GM19240 (cell line): ENCODE data around the gene MYMK.
"Not testable (repeated sequence)": the region's sequence is repeated elsewhere in the genome, so short reads cannot be mapped to it uniquely, and the experiment has no call there.

Experiments used
- DNase-seq: peaks from one replicate; pipeline ENCODE4 v3.0.0; 2011; ENCODE audit warnings: low spot score; ENCODE audit not compliant: insufficient read length

MYMK gene, protein sequence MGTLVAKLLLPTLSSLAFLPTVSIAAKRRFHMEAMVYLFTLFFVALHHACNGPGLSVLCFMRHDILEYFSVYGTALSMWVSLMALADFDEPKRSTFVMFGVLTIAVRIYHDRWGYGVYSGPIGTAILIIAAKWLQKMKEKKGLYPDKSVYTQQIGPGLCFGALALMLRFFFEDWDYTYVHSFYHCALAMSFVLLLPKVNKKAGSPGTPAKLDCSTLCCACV

GRCh38 chr9:133524679-133525228, at the start of gene MYMK:
Gene MYMK, minus strand, starts transcription at chr9:133524959. Its CDS starts 115 bp downstream, at chr9:133524844.
- no peak for DNase-seq

DNA sequence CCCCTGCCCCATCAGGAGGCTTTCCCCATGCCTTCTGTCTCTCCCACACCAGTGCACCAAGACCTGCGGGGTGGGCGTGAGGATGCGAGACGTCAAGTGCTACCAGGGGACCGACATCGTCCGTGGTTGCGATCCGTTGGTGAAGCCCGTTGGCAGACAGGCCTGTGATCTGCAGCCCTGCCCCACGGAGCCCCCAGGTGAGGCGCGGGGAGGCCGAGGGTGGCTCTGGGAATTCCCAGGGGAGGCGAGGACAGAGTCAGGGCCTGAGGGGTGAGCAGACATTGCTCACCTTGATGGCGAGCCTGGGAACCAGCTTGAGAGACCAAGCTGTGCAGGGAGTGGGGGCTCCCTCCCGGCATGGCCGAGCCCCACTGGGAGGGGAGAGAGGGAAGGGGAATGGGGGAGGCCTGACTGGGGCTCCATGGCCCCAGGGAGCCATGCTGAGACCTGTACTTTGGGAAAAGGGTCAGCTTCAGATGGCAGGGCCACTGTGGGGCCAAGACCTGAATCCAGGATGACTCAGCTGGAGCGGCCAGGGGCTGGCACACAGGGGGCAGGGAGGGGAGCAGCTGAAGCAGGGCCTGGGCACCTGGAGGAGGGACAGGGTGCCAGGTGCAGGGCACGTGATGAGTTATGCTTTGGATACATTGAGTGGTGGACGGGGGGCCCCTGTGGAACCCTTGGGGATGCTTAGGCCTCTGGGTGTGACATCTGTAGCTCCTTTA, 49.2 kb upstream of the MYMK start:
- DNase-seq, result no peak

DNA sequence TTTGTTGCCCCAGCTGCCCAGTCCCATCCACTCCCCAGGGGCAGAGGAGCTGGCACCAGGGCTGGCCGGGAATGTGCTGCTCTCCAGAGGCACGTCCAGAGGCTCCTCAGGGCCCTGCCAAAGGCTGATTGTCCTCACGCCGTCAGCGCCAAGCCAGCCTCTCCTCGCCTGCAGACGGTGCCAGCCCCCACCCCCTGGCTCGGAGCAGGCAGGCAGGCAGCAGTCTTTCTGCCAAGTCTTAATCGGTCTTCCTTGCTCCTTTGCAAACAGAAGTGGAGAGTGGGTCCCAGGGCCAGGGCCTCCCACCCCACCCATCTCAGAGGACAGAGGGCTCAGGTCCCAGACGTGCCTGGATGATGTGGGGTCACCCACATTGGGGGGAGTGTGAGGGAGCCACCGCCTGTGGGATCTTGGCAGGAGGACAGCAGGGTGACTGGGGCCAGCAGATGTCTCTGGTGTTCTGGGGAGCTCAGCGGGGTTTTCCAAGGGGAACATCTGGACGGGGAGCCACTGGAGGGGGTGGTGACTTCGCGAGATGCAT, 48.1 kb upstream of the MYMK start:
- DNase-seq, result no peak

DNA sequence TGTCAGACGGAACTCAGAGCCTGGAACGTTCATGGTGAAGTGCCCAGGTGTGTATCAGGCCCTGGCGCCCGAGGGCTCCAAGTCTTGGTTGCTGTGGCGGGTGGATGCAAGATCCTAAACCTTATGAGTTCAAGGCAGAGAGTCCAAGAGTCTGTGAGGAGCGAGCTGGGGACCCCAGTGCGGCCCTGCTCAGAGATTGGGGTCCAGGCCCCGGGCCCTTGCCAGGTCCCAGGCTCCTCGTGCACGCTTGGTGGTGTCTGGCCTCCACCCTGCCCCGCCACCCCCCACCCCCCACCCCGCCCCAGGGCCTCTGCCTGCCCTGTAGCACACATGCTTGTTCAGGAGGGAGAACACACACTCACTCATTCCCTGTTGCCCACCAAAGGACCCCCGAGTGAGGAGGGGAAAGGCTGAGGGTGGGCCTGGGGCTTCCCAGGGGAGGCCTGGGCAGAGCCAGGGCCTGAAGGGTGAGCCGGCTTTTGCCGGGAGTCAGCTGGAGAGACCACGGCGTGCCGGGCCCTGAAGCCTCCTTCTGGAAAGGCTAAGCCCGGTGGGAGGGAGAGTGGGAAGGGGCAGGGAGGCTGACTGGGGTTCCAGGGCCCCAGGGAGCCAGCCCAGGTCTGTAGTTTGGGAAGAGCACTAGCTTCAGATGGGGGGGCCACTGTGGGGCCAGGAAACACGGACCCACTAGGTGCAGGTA, 47.3 kb upstream of the MYMK start:
- DNase-seq, result no peak

GRCh38 chr9:133571391-133571890, 46.7 kb upstream of the MYMK start:
- DNase-seq, result no peak

DNA sequence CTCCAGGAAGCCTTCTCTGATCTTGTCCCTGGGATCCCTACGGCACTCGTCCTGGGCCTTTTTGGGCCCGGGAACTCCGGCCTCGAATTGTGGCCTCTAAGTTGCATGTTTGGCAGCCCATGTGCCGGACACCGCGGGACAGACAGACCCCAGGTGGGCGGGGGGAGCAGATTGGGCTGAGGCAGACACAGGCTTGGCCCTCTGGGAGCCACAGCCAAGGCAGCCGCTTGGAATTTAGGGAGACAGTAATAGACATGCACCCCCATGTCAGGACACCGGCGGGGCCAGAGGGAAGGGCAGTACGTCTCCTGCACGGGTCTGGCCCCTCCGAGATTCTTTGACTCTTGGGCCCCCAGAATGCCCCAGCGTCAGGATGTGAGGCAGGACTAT, 45.9 kb upstream of the MYMK start:
- no peak for DNase-seq

GRCh38 chr9:133569891-133570690, 45.3 kb upstream of the MYMK start:
- no peak for DNase-seq

DNA sequence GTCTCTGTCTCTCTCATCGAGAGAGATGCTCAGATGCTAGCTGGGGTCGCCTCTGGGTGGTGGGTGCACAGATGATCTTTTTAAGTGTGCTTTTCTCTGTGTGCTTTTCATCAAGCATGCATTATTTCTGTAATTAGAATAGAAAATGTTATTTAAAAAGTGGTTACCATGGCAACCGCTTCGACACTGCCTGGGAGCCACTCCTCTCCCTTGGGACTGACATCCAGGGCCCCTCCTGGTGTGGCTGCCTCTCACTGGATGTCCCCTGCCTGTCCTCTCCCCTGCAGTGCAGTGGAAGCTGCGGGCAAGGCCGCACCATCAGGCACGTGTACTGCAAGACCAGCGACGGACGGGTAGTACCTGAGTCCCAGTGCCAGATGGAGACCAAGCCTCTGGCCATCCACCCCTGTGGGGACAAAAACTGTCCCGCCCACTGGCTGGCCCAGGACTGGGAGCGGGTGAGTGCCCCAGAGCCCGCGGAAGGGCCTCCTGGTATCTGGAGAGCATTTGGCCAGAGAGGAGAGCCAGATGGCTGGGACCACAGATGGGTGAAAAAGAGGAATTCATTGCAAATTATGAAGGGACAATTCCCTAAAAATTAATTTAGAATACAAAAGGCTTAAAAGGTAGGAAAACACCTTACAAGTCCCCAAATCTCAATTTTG, 44.5 kb upstream of the MYMK start:
- DNase-seq, result no peak

GRCh38 chr9:133568186-133568585, 43.4 kb upstream of the MYMK start:
- DNase-seq, result no peak

GRCh38 chr9:133566817-133567216, 42.1 kb upstream of the MYMK start:
- no peak for DNase-seq

DNA sequence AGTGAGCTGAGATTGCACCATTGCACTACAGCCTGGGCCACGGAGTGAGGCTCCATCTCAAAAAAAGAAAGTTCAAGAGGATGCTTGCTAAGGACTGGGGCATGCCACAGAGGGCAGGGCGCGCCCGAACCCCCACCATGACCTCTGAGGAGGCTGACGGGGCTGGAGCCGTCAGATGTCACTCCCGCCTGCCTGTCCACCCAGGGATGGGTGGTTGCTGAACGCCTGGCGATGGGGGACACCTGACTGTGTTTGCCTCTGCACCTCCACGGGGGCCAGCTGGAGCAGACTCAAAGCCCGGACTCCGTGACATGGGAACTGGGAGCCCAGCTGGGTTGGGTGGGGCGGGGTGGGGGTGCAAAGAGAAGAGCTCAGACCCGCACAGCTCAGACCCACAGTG, 41.6 kb upstream of the MYMK start:
- DNase-seq, result no peak

DNA sequence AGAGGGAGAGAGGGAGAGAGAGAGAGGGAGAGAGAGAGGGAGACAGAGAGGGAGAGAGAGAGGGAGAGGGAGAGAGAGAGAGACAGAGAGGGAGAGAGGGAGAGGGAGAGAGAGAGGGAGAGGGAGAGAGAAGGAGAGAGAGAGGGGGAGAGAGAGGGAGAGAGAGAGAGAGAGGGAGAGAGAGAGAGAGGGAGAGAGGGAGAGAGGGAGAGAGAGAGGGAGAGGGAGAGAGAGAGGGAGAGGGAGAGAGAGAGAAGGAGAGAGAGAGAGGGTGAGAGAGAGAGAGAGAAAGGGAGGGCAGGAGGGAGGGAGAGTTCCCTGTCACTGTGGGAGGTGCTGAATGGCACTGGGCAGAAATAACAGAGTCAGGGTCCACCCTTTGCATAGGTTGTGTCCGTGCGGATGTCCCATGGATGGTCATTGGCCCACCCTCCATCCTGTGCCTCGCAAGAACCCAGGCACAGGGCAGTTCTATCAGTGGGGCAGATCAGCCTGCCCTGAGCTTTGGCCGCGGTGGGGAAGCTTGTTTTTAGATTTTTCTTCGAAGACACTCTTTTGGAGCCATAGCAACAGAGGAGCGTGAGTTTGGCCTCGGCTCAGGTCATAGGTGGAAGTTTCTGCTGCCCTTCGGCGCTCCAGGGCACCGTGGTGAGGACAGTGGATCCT, 39.8 kb upstream of the MYMK start:
- no peak for DNase-seq

- not testable (repeated sequence) for DNase-seq
Measured at GRCh38 chr9:133563814-133564213, 39.1 kb upstream of the MYMK start.

- DNase-seq, result no peak
Measured at GRCh38 chr9:133563291-133563796, 38.6 kb upstream of the MYMK start.

- DNase-seq, result no peak
Measured at GRCh38 chr9:133562611-133563290, 38.0 kb upstream of the MYMK start.

DNA sequence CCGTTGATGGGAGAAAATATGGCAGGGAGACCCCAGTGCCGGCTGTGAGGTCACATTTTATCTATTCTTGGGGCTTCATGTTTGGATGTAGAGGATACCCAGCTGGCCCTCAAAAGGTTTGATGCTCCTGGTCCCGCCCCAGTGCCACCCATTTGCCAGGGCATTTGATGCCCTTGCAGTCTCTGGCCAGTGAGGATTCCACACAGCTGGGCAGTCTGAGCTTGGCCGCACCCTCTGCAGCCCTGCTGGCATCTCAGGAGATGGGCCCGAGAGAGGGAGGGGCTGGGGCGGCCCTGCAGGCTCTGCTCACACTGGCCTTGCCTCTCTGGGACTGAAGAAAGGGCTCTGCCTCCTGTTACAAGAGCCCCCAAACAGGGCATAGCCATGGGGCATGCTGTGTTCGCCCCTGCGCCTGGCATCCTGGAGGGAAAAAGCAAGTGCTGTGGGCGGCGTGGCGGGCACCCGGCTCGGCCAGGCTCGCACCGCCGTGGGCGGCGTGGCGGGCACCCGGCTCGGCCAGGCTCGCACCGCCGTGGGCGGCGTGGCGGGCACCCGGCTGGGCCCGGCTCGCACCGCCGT, 37.3 kb upstream of the MYMK start:
- DNase-seq, result no peak

- DNase-seq, result no peak
Measured at GRCh38 chr9:133560944-133561343, 36.2 kb upstream of the MYMK start.

- no peak for DNase-seq
Measured at GRCh38 chr9:133560311-133560710, 35.6 kb upstream of the MYMK start.
